GM21423 (cell line): ENCODE results near the gene CLCN6.

ENCODE experiments used
- ATAC-seq: cut with Tn5 transposase; IDR thresholded peaks from one replicate; pipeline ENCODE4 v1.9.1; 2021; ENCODE audit warnings: mild to moderate bottlenecking, moderate library complexity; ENCODE audit not compliant: unreplicated experiment

CLCN6 gene

DNA sequence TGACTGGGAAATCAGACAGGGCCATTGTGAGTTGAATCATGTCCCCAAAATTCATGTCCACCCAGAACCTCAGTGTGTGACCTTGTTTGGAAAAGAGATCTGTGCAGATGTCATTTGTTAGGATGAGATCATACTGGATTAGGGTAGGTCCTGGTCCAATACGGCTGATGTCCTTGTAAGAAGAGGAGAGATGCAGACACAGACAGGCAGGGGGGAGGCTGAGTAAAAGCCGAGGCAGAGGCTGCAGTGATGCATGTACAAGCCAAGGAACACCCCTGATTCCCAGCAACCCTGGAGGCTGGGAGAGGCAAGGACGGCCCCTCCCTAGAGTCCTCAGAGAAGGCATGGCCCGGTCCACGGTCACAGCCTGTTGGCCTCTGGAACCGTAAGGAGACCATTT lies 68.6 kb downstream of the CLCN6 start:
- no peak for ATAC-seq

DNA sequence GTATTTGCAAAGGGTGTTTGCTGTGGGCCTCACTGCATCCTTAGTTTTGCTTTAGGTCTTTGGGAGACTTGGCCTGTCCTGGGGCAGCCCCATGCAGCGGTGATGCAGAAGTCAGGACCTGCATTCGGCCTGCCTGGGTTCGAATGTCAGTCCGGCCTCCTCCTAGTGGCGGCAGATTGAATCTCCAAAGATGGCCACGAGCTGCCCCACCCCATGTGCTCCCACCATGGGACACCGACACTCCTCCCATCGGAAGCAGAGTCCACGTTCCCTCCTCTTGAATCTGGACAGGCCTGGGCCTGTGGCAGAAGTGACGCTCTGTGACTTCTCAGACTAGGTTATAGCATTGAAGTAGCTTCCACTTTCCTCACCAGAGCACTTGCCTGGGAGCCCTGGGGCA lies 69.1 kb downstream of the CLCN6 start:
- no peak for ATAC-seq

DNA sequence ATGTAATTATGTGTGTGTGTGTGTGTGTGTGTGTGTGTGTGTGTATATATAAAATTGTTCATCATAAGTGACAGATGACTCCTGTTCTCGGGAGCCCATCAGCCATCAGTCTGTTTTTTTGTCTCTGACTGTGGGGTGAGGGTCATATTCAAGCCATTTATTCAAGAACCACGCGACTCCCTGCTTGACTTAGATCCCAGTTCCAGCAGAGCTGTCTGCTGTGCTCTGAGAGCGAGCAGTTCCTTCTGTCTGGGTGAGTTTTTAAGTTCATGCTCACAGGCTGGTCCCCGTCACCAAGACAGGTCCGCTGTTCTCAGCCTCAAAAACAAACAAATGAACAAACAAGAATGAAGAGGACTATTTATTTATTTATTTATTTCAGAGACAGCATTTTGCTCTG lies 71.1 kb downstream of the CLCN6 start:
- ATAC-seq: no peak

DNA sequence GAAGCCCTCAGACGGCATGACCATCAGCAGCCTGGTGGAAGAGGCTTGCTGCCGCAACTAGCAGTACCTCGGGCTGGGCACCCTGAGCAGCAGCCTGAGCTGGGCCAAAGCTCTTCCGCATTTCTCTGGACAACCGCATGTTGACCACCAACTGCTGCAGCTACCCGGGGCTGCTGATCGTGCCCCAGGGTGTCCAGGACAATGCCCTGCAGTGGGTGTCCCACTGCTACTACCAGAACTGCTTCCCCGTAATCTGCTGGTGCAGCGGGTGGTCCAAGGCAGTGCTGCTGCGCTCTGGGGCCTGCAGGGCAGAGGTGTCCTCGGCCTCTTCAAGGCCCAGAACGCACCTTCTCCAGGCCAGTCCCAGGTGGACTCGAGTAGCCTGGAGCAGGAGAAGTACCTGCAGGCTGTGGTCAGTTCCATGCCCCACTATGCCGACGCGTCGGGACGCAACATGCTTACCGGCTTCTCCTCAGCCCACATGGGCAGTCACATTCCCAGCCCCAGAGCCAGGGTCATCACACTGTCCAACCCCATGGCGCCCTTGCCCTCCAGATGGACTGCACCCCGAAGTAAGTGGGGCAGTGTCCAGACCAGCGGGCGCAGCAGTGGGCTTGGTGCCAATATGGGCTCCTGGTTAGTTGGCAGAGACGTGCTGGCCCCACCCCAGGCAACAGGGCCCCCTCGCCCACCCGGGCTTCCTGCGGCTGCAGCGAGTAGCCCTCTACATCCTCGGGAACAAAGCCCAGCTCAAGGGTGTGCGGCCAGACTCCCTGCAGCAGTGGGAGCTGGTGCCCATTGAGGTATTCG lies 72.3 kb downstream of the CLCN6 start:
- no peak for ATAC-seq

DNA sequence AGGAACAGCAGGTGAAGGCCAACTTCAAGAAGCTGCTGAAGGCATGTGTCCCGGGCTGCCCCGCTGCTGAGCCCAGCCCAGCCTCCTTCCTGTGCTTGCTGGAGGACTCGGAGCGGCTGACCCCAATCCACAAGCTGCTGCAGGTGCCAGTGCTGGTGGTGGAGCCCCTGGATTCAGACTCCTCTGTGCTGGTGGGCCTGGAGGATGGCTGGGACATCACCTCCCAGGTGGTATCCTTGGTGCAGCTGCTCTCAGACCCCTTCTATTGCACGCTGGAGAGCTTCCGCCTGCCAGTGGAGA lies 72.8 kb downstream of the CLCN6 start:
- no peak for ATAC-seq

DNA sequence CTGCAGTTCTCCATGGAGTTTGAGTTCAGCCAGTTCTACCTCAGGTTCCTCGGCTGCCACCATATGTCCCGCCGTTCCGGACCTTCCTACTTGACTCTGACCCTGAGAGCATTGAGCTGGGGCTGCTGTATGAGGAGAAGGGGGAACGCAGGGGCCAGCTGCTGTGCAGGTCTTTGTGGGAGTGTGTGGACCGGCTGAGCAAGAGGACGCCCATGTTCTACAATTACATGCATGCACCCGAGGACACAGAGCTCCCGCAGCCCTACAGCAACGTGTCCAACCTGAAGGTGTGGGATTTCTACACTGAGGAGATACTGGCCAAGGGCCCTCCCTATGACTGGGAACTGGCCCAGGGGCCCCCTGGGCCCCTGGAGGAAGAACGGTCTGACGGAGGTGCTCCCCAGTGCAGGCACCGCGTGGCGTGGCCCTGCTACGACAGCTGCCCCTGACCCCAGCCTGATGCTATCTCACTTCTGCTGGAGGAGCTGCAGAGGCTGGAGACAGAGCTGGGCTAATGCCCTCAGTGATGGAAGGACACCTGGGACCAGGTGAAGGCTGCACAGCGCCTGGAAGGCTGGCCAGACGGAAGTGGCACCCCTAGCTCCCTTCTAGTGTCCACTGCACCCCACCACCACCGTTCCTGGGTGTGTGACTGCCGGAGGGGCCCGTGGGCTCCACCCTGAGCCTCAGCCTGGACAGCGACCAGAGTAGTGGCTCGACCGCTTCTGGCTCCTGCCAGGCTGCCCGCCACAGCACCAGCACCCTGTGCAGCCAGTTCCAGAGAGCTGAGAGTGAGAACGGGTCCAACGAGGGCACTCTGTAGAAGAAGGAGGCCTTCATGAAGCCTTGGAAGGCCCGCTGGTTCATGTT lies 73.6 kb downstream of the CLCN6 start:
- ATAC-seq: no peak

DNA sequence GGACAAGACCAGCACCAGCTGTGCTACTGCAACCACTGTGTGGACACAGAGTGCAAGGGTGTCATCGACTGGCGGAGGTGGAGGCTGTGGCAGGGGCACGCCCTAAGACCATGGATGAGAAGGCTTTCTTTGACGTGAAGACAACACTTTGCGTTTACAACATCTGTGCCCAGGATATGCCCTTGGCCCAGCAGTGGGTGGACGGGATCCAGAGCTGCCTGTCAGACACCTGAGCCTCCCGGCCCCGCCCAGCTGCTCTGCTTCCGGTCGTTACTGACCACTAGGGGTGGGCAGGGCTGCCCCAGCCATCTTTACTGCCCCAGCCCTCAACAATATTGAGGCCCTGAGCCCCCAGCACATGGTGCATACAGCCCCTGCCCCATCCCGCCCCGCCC lies 74.2 kb downstream of the CLCN6 start:
- ATAC-seq: no peak

DNA sequence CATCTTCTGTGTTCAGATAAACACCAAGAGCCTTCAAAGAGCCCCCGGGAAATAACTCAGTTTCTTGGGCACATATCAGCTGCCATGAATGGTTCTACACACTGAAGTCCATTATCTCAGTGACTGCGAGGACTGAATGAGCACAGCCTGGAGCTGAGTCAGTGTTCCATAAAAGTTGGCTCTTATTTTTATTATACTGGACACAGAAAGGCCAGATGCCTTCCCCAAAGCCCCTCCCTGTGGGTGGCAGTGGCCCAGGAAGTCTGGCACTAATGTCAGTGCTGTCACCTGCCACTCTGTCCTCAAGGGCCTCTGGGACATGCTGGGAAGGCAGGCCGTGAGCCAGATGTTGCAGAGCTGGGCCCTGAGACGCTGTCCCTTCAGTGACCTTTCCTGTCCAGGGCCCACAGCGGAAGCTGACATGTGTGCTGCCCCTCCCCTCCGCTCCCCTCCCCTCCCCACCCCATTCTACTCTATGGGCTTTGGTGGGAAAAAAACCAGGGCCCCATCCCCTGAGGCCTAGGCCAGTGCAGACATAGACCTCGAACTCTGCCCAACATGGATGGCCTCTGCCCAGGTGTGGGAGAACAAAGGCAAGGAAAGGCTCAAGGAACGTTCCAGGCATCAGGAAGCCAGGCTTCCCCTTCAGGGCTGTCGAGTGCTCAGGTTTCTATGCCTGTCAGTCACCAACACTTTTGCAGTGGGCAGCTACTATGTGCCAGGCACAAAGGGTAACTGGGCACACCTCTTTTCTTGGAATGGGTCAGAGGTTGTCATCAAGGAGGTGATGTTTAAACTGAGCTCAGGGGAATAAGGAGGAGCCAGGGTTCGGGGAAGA lies 75.1 kb downstream of the CLCN6 start:
- no peak for ATAC-seq

DNA sequence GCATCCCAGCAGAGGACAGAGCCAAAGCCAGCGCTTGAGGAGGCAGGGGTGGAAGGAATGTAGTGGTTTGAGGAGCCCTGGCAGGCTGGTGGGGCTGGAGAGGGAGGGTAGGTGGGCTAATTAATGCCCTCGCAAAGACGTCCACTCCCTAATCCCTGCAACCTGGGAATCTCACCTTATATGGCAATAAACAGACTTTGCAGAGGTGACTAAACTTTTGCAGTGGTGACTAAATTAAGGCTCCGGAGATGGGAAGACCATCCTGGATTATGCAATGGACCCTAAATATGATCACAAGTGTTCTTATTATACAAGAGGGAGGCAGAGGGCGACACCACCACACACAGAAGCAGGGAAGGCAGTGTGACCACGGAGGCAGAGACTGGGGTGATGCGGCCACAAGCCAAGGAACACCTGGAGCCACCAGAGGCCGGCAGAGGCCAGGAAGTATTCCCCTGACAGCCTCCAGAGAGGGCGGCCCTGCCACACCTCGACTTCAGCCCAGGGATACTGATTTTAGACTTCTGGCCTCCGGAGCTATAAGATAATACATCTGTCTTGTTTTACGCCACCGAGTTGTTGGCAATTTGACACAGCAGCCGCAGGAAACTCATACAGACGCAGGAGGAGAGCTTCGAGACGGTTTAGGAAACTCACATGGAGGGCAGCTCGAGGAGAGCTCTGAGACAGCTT lies 75.9 kb downstream of the CLCN6 start:
- no peak for ATAC-seq

DNA sequence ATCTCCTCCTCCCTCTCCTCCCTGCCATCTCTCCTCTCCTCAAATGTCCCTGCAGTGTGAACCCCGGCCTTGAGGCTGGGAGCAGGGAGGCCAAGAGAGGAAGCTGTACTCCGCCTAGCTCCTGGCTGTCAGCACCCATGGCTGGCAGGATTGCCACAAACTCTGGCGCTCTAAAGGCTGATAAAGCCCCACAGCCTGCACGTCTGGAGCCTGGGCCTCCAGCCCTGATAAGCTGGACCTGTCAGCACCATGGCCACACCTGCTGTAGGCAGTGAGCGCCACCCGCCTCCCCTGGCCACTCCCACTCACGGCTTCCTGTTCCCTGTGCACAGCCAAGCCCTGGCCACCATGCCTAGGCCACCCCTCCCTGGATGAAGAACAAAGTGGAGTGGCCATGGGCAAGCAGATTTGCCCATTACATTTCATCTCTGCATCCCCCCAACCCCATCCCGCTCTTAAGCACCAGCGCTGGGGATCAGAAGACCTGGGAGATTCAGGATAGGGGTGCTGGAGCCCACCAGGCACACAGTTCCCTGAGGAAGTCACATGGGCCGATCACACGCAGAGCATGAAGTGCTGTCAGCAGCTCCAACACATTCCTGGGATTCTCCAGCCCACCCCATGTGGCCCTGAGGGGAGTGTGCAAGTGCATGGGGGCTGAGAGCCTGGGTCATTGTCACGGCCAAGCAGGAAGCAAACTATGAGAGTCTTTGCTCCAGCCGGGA lies 77.0 kb downstream of the CLCN6 start:
- ATAC-seq: no peak

DNA sequence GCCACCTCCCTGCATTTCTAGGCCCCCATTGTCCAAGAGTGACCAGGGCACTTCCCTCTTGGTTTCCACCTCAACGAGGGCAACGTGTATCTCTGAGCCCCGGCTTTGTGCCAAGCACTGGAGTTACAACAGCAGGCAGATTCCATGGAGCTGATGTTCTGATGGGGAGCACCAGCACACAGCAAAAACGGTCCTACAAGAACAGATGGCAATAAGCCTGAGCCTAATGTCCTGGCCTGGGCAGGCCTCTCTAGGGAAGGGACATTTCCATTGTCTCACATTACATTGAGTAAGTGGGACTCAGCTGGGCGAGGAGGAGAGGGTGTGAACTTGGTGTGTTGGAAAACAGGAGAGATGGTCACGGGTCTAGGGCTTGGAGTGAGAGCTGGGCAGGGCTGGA lies 79.9 kb downstream of the CLCN6 start:
- no peak for ATAC-seq

DNA sequence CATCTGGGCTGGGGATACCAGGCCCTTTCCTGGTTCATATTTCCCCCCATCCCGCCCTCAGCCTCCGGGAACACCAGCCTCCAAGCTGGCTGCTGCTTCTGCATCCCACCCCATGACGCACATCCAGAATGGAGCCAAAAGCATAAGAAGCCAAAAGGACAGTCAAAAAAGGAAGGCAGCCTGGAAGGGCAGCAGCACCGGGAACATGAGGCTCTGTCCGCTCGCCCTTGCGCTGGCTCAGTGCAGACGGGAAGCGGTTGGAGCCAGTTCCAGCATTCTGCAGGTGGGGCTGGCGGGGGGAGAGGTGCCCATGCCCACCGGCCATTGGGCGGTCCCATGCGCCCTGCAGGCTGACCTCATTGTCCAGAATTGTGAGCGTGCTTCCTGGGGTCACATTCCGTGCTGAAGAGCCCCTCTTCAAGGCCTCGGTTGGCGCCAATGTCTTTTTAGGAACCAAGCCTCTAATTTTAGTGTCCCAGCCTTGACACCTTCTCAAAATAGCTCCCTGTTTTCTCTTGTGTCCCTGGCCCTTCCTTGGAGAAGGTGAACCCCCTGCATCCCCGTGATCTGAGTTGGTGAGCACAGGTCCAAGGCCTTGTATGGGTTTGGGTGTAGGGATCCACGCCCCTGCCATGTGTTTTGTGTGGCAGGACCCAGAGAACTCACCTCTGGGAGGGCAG lies 81.1 kb downstream of the CLCN6 start:
- ATAC-seq: no peak

DNA sequence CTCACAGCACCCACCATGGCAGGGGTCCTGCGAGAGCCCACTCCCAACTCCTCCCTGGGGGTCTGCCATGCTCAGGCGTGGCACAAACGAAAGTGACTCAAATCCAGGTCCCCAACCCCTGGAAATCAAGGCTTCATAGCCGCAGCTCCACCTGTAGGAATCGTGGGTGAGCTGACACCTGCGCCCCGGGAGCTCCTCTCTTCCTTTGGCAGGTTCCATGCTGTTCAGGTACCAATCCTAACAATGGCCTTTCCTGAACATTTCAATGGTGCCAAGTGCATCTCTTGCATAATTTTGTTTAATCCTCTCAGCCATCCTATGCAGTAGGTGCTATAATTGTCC lies 81.6 kb downstream of the CLCN6 start:
- ATAC-seq: no peak

DNA sequence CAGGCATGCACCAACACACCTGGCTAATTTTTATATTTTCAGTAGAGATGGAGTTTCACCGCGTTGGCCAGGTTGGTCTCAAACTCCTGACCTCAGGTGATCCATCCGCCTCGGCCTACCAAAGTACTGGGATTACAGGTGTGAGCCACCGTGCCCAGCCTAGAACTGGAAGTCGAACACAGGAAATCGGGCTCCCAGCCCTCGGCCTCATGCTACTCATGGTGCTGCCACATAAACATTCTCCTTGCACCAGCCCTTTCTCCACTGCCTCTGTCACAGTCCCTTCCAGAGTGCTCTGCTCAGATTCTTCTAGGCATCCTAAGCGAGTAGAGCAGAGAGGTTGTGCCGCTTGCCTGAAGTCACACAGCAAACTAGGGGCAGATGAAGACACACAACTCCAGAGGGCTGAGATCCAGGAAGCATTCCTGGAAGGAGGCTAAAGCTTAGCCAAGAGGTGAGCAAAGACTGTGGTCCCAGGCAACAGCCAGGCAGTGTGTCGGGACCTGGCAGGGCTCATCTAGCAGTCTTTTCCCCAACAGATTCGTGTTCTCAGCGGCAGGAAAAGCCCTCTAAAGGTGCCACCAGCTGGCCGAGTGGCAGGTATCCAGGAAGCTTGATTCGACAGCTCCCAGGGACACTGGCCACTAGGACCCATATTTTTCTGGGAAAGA lies 82.3 kb downstream of the CLCN6 start:
- no peak for ATAC-seq

DNA sequence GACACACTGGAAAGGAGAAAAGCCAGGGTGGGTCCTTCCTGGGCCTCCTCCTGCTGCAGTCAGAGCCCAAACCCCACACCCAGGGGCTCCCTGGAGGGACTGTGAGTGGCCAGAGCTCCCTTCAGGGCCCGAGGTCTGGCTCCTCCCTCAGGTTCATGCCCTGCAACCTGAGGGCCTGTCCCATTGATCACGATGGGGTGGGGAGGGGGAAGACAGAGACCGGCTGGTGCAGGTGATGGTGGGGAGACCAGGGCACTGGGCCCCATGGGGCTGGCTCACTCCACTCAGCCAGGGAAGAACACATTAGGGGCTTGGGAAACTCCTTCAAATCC lies 82.9 kb downstream of the CLCN6 start:
- no peak for ATAC-seq

DNA sequence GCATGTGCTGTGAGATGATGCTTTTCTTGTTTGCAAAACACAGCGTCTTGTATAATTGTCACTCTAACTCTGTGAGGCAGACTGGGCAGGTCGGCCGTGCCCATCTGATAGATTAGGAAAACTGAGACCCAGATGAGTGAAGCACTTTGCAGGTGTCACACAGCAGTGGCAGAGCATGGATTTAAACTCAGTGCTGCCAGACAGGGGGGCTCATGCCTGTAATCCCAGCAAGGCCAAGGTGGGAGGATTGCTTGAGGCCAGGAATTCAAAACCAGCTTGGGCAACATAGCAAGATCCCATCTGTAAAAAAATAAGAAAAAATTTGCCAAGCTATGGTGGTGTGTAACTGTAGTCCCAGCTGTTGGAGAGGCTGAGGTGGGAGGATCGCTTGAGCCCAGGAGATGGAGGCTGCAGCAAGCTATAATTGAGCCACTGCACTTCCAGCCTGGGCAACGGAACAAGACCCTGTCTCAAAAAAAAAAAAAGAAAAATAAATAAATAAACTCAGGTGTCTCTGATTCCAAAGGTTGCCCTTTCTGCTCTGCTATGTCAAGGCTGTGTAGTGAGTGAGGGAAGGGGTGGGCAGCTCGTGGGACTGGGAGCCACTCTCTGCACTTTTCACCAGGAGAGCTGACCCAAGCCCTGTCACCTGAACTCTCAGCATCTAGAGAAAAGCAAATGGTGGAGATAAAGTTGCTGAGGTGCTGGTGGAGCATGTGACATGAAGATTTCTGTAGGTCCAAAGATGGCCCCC lies 85.6 kb downstream of the CLCN6 start:
- no peak for ATAC-seq
